HEK293 (cell line): ENCODE data around the gene VTN.
A peak's percentile ranks its signal among the peaks of the same experiment; 100 is the strongest.

Experiments used
- CTCF ChIA-PET: fragments of 350-600 bp; formaldehyde crosslinking; extraction: SDS; loops from one replicate; lab custom pipeline; 2021; ENCODE audit warnings: antibody characterized with exemption; lab: Yijun Ruan, JAX
- POLR2A ChIA-PET: fragments of 300-600 bp; formaldehyde crosslinking; extraction: SDS; loops from one replicate; lab custom pipeline; 2020; ENCODE audit warnings: antibody characterized with exemption, inconsistent platforms; lab: Yijun Ruan, JAX
- H3K27ac ChIP-seq: fragments of 200-500 bp; sonication (Bioruptor generic); 2 replicates; pipeline ENCODE4 v1.5.1; 2014; ENCODE audit warnings: low read depth, low read length, control low read depth, inconsistent platforms; ENCODE audit errors: extremely low read depth
- H3K36me3 ChIP-seq, 2 experiments: fragments of 200-500 bp in 1 of 2; sonication (Bioruptor generic) in 1 of 2; 1 replicate in 1 of 2; 2 replicates in 1 of 2; pipeline ENCODE4 v1.5.1; 2014 to 2017; ENCODE audit warnings: inconsistent platforms in 2 of 2, low read length in 2 of 2; ENCODE audit not compliant: control insufficient read depth in 2 of 2, insufficient read depth in 1 of 2
- H3K4me1 ChIP-seq: fragments of 200-500 bp; sonication (Bioruptor generic); 2 replicates; pipeline ENCODE4 v1.5.1; 2014; ENCODE audit warnings: mild to moderate bottlenecking, low read length, inconsistent platforms; ENCODE audit not compliant: control insufficient read depth, insufficient read depth
- H3K4me3 ChIP-seq: 2 replicates; pipeline ENCODE4 v1.5.1; 2011; ENCODE audit warnings: low read depth, mild to moderate bottlenecking, control low read depth, low read length, moderate library complexity
- H3K9me3 ChIP-seq: fragments of 200-500 bp; sonication (Bioruptor generic); 2 replicates; pipeline ENCODE4 v1.5.1; 2014; ENCODE audit warnings: low read depth, low read length, inconsistent platforms; ENCODE audit not compliant: control insufficient read depth, insufficient read depth
- EGR2 ChIP-seq: fragments of 450-650 bp; formaldehyde crosslinking; IDR thresholded peaks from 2 replicates; pipeline ENCODE4 v1.5.1; 2016; ENCODE audit warnings: low read depth, missing biosample characterization, missing genetic modification characterization
- GLI2 ChIP-seq: fragments of 450-650 bp; formaldehyde crosslinking; IDR thresholded peaks from 2 replicates; pipeline ENCODE4; 2017; ENCODE audit warnings: missing biosample characterization, missing genetic modification characterization, low read depth, borderline replicate concordance
- GLIS2 ChIP-seq: fragments of 450-650 bp; formaldehyde crosslinking; IDR thresholded peaks from 2 replicates; pipeline ENCODE4 v1.5.1; 2016; ENCODE audit warnings: missing biosample characterization, missing genetic modification characterization
- MEIS1 ChIP-seq: sonication (generic); formaldehyde crosslinking; IDR thresholded peaks from 2 replicates; pipeline ENCODE4 v1.8.1; 2022; ENCODE audit warnings: missing genetic modification reagents, mild to moderate bottlenecking, borderline replicate concordance
- MZF1 ChIP-seq: fragments of 450-650 bp; formaldehyde crosslinking; IDR thresholded peaks from 2 replicates; pipeline ENCODE4 v1.5.1; 2017; ENCODE audit warnings: missing biosample characterization, missing genetic modification characterization, borderline replicate concordance
- OSR2 ChIP-seq: fragments of 450-650 bp; formaldehyde crosslinking; IDR thresholded peaks from 2 replicates; pipeline ENCODE4 v1.5.1; 2016; ENCODE audit warnings: missing biosample characterization, missing genetic modification characterization
- RBAK ChIP-seq: fragments of 450-650 bp; formaldehyde crosslinking; IDR thresholded peaks from 2 replicates; pipeline ENCODE4 v1.5.1; 2016; ENCODE audit warnings: missing biosample characterization, missing genetic modification characterization
- SP2 ChIP-seq: fragments of 450-650 bp; formaldehyde crosslinking; IDR thresholded peaks from 2 replicates; pipeline ENCODE4 v1.5.1; 2016; ENCODE audit warnings: missing biosample characterization, missing genetic modification characterization
- TCF7L2 ChIP-seq: IDR thresholded peaks from 2 replicates; pipeline ENCODE4 v1.6.1; 2011; ENCODE audit warnings: low read depth, mild to moderate bottlenecking, inconsistent platforms, low read length, moderate library complexity, borderline replicate concordance
- YY2 ChIP-seq: fragments of 450-650 bp; formaldehyde crosslinking; IDR thresholded peaks from 2 replicates; pipeline ENCODE4 v1.5.1; 2016; ENCODE audit warnings: missing biosample characterization, missing genetic modification characterization
- ZBTB8A ChIP-seq: fragments of 450-650 bp; formaldehyde crosslinking; IDR thresholded peaks from 2 replicates; pipeline ENCODE4 v1.5.1; 2016; ENCODE audit warnings: missing biosample characterization, missing genetic modification characterization
- ZEB2 ChIP-seq: fragments of 450-650 bp; formaldehyde crosslinking; IDR thresholded peaks from 2 replicates; pipeline ENCODE4 v1.5.1; 2016; ENCODE audit warnings: missing biosample characterization, missing genetic modification characterization
- ZNF133 ChIP-seq: fragments of 450-650 bp; formaldehyde crosslinking; IDR thresholded peaks from 2 replicates; pipeline ENCODE4 v1.5.1; 2016; ENCODE audit warnings: missing biosample characterization, missing genetic modification characterization
- ZNF157 ChIP-seq: fragments of 450-650 bp; formaldehyde crosslinking; IDR thresholded peaks from 2 replicates; pipeline ENCODE4 v1.5.1; 2016; ENCODE audit warnings: missing biosample characterization, missing genetic modification characterization
- ZNF16 ChIP-seq: fragments of 450-650 bp; formaldehyde crosslinking; IDR thresholded peaks from 2 replicates; pipeline ENCODE4 v1.5.1; 2016; ENCODE audit warnings: low read depth, missing biosample characterization, missing genetic modification characterization
- ZNF24 ChIP-seq: fragments of 450-650 bp; formaldehyde crosslinking; IDR thresholded peaks from 2 replicates; pipeline ENCODE4 v1.5.1; 2016; ENCODE audit warnings: missing biosample characterization, missing genetic modification characterization
- ZNF366 ChIP-seq: fragments of 450-650 bp; formaldehyde crosslinking; conservative IDR thresholded peaks from 2 replicates; pipeline ENCODE4 v1.5.1; 2016; ENCODE audit warnings: missing biosample characterization, missing genetic modification characterization
- ZNF37A ChIP-seq: fragments of 450-650 bp; IDR thresholded peaks from 2 replicates; pipeline ENCODE4 v1.5.1; 2018; ENCODE audit warnings: missing biosample characterization, missing genetic modification characterization
- ZNF544 ChIP-seq: fragments of 450-650 bp; formaldehyde crosslinking; IDR thresholded peaks from 2 replicates; pipeline ENCODE4 v1.5.0; 2017; ENCODE audit warnings: missing biosample characterization, missing genetic modification characterization
- ZNF561 ChIP-seq: fragments of 450-650 bp; IDR thresholded peaks from 2 replicates; pipeline ENCODE4 v1.5.1; 2018; ENCODE audit warnings: missing biosample characterization, missing genetic modification characterization, borderline replicate concordance
- ZNF596 ChIP-seq: fragments of 450-650 bp; IDR thresholded peaks from 2 replicates; pipeline ENCODE4 v1.5.0; 2018; ENCODE audit warnings: missing biosample characterization, mild to moderate bottlenecking, missing genetic modification characterization, moderate library complexity
- ZNF600 ChIP-seq: fragments of 450-650 bp; formaldehyde crosslinking; IDR thresholded peaks from 2 replicates; pipeline ENCODE4 v1.5.1; 2016; ENCODE audit warnings: missing biosample characterization, missing genetic modification characterization
- ZNF626 ChIP-seq: fragments of 450-650 bp; sonication (Bioruptor Pico); formaldehyde crosslinking; IDR thresholded peaks from 2 replicates; pipeline ENCODE4 v1.5.1; 2018; ENCODE audit warnings: missing biosample characterization, missing genetic modification characterization, inconsistent platforms
- ZNF660 ChIP-seq: fragments of 450-650 bp; IDR thresholded peaks from 2 replicates; pipeline ENCODE4 v1.5.1; 2018; ENCODE audit warnings: missing biosample characterization, mild to moderate bottlenecking, missing genetic modification characterization
- ZNF677 ChIP-seq: fragments of 450-650 bp; IDR thresholded peaks from 2 replicates; pipeline ENCODE4 v1.5.0; 2018; ENCODE audit warnings: missing biosample characterization, mild to moderate bottlenecking, missing genetic modification characterization, moderate library complexity
- ZNF776 ChIP-seq: fragments of 450-650 bp; formaldehyde crosslinking; IDR thresholded peaks from 2 replicates; pipeline ENCODE4 v1.5.0; 2017; ENCODE audit warnings: missing biosample characterization, missing genetic modification characterization, borderline replicate concordance
- ZSCAN23 ChIP-seq: fragments of 450-650 bp; formaldehyde crosslinking; IDR thresholded peaks from 2 replicates; pipeline ENCODE4 v1.5.1; 2016; ENCODE audit warnings: missing biosample characterization, missing genetic modification characterization
- TF ChIP-seq, protein P1 (sequence below): fragments of 450-650 bp; formaldehyde crosslinking; IDR thresholded peaks from 2 replicates; pipeline ENCODE4 v1.5.1; 2016; ENCODE audit warnings: missing biosample characterization, missing genetic modification characterization
- TF ChIP-seq, protein P2 (sequence below): fragments of 450-650 bp; IDR thresholded peaks from 2 replicates; pipeline ENCODE4 v1.5.1; 2018; ENCODE audit warnings: missing biosample characterization, mild to moderate bottlenecking, missing genetic modification characterization
- TF ChIP-seq, protein P3 (sequence below): fragments of 450-650 bp; formaldehyde crosslinking; IDR thresholded peaks from 2 replicates; pipeline ENCODE4 v1.5.1; 2016; ENCODE audit warnings: missing biosample characterization, missing genetic modification characterization

VTN gene

DNA sequence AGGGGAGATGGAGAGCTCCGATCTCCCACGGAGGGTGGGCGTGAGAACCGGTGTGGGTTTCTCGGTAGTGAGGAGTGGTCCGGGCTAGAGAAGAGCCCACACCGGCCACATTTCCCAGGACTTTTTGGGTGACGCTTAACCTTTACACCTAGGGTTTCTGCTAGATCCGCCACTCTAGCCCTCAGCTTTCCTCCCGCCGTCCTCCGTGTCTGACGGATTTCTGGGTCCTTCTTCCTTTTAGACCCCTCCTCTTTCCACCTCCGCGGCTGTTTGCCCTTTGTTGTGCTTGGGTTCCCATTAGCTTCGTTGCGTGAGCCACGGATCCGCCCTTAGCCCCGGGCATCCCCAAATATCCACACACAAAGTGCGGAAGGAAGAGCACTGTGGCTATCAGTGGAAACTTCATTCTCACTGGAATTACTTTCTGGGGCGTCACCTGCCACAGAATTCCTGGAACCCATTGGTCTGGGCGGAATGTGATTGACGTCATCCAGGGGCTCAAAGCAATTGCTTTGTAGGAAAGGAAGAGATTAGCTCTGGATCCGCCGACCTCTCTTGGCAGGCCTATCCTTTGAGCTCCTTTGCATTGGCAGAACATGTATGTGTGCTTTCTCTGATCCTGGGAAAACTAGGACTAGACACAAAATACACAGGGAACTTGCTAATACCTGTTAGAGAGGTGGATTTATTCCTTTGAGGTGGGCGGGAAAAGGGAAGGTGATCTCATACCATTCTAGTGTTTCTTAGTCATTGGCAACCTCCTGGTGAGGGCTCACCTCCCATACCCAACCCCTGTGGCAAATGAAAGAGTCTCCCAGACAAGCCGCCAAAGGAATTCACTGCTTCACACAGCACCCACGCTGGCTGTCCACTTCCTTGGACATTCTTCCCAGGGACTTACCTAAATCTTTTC, 33.9 kb downstream of the VTN start:
- peaks cover 14% of the 10 kb centered on the region for H3K4me1 ChIP-seq
- peak overlapping the region; percentile 62 for H3K27ac ChIP-seq
- ChIA-PET POLR2A (interaction anchor here (0.6 to 3.1 kb wide), 36 partner anchors 10 to 1006 kb away, joined by 3 to 122 read pairs (median 4); partner anchors contain the start of genes LYRM9, NLK, PHF12 and PIGS), CTCF (interaction anchor here (0.5 to 2.3 kb wide), 15 partner anchors 9 to 691 kb away, joined by 3 to 15 read pairs (median 3); partner anchors contain the start of gene POLDIP2)
- H3K9me3 ChIP-seq: no peaks in the 10 kb centered on the region
- H3K4me3 ChIP-seq: peak overlapping the region; percentile 87
- H3K36me3 ChIP-seq: peaks cover 0 to 33% of the 10 kb centered on the region in 2 experiments; a peak in 1 of 3 replicates
- TF ChIP-seq, protein P1, sequence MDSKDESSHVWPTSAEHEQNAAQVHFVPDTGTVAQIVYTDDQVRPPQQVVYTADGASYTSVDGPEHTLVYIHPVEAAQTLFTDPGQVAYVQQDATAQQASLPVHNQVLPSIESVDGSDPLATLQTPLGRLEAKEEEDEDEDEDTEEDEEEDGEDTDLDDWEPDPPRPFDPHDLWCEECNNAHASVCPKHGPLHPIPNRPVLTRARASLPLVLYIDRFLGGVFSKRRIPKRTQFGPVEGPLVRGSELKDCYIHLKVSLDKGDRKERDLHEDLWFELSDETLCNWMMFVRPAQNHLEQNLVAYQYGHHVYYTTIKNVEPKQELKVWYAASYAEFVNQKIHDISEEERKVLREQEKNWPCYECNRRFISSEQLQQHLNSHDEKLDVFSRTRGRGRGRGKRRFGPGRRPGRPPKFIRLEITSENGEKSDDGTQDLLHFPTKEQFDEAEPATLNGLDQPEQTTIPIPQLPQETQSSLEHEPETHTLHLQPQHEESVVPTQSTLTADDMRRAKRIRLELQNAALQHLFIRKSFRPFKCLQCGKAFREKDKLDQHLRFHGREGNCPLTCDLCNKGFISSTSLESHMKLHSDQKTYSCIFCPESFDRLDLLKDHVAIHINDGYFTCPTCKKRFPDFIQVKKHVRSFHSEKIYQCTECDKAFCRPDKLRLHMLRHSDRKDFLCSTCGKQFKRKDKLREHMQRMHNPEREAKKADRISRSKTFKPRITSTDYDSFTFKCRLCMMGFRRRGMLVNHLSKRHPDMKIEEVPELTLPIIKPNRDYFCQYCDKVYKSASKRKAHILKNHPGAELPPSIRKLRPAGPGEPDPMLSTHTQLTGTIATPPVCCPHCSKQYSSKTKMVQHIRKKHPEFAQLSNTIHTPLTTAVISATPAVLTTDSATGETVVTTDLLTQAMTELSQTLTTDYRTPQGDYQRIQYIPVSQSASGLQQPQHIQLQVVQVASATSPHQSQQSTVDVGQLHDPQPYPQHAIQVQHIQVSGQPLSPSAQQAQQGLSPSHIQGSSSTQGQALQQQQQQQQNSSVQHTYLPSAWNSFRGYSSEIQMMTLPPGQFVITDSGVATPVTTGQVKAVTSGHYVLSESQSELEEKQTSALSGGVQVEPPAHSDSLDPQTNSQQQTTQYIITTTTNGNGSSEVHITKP: peak; percentile 79
- TF ChIP-seq ZNF776 (no peak), MEIS1 (CRISPR knock-in tag) (no peak), ZBTB8A (peak; percentile 36; the same call in 1 of the 2 replicates), GLI2 (tag by site-specific recombination) (no peak), ZNF37A (no peak), ZNF366 (tag by site-specific recombination) (peak; percentile 85), SP2 (tag by site-specific recombination) (peak; percentile 68), OSR2 (no peak), EGR2 (no peak; the same call in 1 of the 2 replicates), MZF1 (tag by site-specific recombination) (0 out of 2 replicates have a peak, but pooled peaks have one; percentile 19), ZNF660 (tag by site-specific recombination) (peak; percentile 84), ZNF133 (tag by site-specific recombination) (0 out of 2 replicates have a peak, but pooled peaks have one; percentile 19), ZNF600 (tag by site-specific recombination) (peak; percentile 87), ZNF626 (tag by site-specific recombination) (no peak), ZNF596 (no peak), ZNF16 (tag by site-specific recombination) (no peak), ZNF561 (tag by site-specific recombination) (peak; percentile 20; the same call in 1 of the 2 replicates), YY2 (no peak), ZSCAN23 (tag by site-specific recombination) (no peak; the same call in 1 of the 2 replicates), ZNF677 (no peak), ZNF544 (tag by site-specific recombination) (no peak), ZNF24 (tag by site-specific recombination) (peak; percentile 57; the same call in 1 of the 2 replicates), ZNF157 (tag by site-specific recombination) (0 out of 2 replicates have a peak, but pooled peaks have one; percentile 32), GLIS2 (tag by site-specific recombination) (peak; percentile 63; the same call in 1 of the 2 replicates), TCF7L2 (no peak), ZEB2 (tag by site-specific recombination) (no peak), RBAK (tag by site-specific recombination) (no peak)
- TF ChIP-seq, protein P2, sequence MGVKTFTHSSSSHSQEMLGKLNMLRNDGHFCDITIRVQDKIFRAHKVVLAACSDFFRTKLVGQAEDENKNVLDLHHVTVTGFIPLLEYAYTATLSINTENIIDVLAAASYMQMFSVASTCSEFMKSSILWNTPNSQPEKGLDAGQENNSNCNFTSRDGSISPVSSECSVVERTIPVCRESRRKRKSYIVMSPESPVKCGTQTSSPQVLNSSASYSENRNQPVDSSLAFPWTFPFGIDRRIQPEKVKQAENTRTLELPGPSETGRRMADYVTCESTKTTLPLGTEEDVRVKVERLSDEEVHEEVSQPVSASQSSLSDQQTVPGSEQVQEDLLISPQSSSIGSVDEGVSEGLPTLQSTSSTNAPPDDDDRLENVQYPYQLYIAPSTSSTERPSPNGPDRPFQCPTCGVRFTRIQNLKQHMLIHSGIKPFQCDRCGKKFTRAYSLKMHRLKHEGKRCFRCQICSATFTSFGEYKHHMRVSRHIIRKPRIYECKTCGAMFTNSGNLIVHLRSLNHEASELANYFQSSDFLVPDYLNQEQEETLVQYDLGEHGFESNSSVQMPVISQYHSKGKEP (tag by site-specific recombination): no peak
- TF ChIP-seq, protein P3, sequence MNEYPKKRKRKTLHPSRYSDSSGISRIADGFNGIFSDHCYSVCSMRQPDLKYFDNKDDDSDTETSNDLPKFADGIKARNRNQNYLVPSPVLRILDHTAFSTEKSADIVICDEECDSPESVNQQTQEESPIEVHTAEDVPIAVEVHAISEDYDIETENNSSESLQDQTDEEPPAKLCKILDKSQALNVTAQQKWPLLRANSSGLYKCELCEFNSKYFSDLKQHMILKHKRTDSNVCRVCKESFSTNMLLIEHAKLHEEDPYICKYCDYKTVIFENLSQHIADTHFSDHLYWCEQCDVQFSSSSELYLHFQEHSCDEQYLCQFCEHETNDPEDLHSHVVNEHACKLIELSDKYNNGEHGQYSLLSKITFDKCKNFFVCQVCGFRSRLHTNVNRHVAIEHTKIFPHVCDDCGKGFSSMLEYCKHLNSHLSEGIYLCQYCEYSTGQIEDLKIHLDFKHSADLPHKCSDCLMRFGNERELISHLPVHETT (tag by site-specific recombination): 0 out of 2 replicates have a peak, but pooled peaks have one; percentile 13
